ENCODE measurements around the gene MND1.

MND1 gene

DNA sequence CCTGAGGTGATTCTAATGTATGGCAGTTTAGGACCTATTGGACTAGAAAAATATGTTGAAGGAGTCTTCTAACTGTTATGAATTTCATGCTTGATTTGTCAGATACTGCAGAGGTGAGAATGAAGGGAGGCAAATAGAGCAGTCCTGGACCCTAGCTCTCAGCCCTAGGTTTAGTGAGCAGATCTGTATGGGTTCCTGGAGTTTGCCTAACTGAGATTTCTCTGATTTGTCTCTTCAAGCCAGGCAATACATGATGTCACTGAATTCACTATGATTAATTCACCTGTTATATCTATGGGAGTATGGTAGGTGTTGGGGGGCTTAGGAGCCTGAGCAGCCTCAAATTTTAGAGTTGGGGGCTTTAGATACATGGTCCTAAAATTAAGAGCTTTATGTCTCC lies 2.6 kb downstream of the MND1 start:
- no peak for DNase-seq

DNA sequence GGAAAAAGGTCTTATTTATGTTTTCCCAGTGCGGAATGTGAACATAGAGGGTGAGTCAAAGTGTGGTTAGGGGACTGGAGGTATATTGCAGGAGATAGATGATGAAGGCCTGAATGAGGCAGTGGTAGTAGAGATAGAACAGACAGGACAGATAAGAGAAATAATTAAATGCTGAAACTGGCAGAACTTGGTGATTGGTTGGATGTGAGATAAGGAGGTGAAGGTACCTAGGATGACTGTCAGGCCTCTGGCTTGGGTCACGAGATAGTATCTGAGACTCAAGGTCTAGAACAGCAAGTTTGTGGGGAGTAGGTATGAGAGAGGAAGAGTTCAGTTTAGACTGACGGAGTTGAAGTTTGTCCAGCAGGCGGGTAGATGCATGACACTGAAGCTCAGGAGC lies 3.5 kb downstream of the MND1 start:
- no peak for DNase-seq

DNA sequence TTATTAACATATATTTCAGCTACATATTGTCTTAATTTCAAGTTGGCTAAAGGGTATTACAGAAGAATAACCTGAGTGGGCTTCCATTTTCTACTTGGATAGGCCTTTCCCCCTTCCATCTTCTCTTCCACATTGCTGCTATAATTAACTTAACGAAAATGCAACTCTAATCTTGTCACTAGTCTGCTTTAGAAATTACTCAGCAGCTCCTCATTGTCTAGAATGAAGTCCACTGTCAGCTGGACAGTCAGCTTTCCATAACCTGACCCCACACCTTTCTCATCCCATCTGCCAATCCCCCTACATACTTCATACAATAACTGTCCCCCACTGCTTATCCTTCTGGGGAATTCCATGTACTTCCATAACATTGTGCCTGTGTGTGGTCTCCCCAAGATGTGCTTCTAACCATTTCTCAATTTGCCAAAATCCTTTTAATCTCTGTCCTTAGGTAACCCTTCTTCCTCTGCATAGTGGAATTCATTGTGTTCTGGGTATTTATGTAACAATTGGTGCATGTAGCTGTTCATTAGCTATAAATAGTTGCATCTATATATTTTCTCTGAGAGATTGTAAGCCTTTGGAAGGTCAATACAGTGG lies 4.8 kb downstream of the MND1 start:
- no peak for DNase-seq

DNA sequence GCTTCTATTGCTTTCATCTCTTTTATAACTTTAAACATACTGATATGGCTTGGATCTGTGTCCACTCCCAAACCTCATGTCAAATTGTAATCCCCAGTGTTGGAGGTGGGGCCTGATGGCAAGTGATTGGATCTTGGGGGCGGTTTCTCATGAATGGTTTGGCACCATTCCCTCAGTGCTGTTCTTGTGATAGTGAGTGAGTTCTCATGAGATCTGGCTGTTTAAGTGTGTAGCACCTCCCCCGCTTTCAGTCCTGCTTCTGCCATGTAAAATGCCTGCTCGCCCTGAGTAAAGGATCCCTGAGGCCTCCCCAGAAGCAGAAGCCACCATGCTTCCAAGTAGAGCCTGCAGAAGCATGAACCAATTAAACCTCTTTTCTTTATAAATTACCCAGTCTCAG lies 17.7 kb downstream of the MND1 start:
- no peak for DNase-seq

DNA sequence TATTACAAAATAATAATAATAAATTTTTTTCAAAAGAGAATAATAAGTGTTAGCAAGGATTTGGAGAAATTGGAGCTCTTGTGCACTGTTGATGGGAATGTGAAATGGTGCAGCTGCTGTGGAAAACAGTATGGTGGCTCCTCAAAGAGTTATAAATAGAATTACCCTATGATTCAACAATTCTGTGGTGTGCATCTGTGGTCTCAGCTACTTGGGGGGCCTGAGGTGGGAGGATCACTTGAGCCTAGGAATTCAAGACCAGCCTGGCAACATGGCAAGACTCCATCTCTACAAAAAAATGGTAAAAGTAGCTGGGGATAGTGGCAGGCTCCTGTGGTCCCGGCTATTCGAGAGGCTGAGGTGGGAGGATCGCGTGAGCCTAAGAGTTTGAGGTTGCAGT lies 19.6 kb downstream of the MND1 start:
- DNase-seq: no peak

DNA sequence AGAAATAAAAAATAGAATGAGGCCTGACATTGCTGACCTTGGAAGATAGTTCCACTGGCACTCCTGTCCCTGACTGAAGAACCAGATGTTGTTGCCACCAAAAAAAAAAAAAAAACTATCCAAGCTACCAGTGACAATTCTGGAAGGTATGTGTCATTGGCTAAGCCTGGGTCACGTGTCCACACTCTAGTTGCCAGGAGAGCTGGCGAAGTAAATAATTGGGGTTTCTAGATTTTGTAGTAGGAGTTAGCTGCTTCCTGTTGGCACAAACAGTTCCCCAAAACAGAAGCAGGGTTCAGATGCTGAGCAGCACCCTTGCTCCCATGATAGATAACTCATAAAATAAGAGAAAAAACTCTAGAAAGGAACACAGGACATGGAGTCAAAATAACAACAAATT lies 20.5 kb downstream of the MND1 start:
- DNase-seq: no peak

DNA sequence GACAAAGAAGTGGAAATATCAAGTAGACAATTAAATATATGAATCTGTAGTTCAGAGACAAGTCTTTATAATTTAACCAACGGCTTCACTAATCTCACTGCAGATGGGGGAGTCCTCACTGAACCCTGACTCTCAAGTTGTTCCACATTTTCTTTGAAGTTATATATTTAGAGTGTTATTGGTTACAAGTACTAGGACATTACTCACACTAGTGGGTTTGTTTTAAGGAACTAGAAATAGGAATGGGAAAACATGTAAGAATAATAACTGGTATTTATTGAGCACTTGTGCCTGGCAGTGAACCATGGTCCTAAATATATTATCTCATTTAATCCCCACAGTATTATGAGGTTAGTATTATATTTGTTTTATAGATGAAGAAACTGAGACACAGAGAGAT lies 22.0 kb downstream of the MND1 start:
- DNase-seq: no peak

DNA sequence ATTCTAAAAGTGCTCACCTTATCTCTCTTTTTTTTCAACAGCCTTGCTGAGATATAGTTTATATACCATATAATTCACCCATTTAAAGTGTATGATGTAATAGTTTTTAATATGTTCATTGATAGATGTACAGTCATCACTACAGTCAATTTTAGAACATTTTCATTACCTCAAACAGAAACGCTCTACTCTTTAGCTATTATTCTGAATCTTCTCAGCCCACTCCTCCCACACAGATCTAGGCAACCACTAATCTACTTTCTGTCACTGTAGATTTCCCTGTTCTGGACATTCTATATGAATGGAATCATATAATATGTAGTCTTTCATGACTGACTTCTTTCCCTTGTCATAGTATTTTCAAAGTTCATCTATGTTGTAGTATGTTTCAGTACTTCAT lies 22.6 kb downstream of the MND1 start:
- no peak for DNase-seq

DNA sequence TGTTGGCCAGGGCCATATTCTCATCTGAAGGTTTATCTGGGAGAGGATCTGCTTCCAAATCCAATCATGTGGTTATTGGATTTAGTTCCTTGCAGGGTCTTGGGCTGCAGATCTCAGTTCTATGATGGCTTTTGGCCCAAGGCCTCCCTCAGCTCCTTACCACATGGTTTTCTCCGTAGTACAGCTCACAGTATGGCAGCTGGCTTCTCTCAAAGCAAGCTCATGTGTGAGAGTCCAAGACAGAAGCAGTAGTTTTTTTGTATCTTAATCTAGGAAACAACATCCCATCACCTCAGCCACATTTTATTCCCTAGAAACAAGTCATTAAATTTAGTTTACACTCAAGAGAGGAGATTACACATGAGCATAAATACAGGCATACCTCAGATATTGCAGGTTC lies 24.5 kb downstream of the MND1 start:
- no peak for DNase-seq

DNA sequence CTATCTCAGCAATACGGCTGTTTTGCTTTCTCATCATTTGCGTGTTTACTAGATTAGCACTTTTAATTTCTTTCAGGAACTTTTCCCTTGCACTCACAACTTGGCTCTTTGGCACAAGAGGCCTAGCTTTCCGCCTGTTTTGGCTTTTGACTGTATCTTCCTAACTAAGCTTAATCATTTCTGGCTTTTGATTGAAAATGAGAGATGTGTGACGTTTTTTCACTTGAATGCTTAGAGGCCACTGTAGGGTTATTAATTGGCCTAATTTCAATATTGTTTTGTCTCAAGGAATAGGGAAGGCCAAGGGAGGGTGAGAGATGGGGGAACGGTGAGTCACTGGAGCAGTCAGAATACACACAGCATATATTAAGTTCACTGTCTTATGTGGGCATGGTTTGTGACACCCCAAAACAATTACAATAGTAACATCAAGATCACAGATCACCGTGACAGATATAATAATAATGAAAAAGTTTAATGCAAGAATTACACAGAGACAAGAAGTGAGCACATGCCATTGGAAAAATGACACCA lies 27.3 kb downstream of the MND1 start:
- DNase-seq: no peak

DNA sequence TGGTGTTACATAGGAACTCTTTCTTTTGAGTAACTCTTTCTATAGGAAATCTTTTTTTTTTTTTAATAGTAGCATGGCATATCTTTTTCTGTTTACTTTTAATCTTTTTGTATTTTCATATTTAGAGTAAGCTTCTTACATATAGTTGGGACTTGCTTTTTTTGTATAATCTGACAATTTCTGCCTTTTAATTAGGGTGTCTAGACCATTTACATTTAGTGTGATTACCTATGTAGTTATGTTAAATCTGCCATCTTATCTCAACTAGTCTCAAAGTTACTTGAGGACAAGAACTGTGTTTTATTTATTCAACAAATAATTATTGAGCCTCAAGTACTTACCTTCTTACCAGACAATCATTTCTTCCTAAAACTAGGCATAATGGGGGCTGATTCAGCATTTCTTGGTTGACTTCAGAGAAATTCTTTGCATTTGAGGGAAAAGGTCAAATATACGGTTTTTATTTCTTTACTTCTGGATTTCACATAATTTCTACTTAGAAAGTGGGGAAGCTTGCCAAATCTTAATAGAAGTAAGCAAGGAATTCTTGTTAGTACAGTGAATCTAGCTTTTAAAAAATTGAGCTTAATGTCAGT lies 28.6 kb downstream of the MND1 start:
- DNase-seq: no peak

DNA sequence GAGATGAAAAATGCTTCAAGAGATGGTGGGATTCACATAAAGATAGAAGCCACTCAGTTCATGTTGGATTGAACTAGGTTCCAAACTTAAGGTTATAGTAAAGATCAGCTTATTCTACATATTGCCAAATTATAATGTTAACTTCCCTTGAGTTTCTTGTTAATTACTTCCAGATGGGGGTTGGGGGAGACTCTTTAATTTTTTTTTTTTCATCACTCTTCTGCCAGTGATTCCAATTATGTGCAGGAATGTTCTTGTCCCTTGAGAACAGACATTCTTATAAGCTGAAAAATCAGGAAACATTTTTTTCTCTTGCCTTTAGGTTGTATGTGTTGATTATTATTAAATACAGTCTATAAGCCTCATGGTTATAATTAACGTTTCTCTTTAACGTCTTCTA lies 30.0 kb downstream of the MND1 start:
- no peak for DNase-seq

DNA sequence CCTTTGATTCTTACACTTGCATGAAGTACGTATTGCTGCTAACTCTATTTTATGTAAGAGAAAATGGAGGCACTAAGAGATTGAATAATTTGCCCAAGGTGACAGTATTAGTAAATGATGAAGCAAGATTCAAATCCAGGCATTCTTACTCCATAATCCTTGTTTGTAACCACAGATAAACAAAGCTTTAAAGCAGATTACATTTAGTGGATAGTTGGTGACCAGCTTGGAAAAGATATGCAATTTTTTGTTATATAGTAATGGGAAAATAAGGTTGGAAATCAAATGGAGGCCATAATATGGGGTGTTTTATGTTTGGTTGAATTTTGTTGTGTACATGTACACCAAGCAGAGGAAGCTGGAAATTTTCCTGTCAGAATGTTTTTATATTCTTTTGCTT lies 30.8 kb downstream of the MND1 start:
- no peak for DNase-seq

DNA sequence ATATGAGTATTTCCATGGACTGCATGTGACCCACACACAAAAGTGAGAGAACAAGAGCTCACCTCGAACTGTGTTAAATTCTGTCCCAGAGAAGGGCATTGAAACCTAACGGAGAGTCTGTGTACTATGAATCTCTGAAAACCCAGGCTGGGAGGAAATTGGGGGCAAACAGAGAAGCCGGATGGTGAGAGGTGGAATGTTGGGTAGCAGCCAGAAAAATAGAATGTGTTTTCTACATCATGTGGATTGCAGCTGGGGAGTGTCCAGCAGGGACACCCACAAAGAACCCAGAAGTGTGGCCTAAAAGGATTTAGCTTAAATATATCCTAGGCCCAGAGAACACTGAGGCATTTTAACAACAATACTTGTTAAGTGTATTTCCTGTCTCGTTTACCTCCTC lies 38.6 kb downstream of the MND1 start:
- DNase-seq: no peak

DNA sequence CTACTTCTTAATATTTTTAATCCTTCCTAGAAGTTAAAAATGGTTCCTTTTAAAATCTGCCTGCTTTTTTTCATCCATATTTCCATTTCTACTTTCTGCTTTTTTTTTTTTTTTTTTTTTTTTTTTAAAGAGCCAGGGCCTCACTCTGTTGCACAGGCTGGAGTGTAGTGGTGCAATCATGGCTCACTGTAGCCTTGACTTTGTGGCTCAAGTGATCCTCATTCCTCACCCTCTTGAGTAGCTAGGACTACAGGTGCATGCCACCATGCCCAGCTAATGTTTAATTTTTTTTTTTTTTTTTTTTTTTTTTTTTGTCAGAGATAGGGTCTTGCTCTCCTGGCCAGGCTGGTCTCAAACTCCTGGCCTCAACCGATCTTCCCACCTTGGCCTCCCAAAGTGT lies 39.7 kb downstream of the MND1 start:
- DNase-seq: no peak

DNA sequence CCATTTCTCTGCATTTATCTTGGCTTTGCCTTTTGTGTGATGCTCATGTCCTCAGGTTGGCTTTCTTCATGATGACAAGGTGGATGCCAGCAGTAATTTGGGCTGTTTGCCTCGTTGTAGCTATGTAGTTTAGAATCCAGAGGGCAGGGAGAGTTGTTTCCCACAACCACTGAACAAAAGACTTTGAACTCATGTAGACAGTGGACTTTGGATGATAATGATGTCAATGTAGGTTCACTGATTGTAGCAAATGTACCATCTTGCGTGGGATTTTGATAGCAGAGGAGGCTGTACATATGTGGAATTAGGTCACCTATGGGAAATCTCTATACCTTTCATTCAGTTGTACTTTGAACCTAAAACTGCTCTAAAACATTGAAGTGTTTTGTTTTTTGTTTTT lies 41.3 kb downstream of the MND1 start:
- DNase-seq: no peak

DNA sequence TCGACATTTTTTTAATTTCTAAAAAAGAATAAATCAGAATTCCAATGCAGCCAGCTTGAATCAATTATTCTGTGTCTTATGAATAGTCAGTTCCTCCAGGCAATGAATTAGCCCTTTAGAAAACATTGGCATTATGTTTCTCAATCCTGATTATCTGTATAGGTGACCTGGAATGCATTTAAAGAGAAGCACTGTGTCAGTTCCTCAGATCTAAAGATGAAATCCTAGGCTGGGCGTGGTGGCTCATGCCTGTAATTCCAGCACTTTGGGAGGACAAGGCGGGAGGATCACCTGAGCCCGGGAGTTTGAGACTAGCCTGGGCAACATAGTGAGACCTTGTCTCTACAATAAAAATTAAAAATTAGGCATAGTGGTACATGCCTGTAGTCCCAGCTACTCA lies 43.5 kb downstream of the MND1 start:
- DNase-seq: no peak

DNA sequence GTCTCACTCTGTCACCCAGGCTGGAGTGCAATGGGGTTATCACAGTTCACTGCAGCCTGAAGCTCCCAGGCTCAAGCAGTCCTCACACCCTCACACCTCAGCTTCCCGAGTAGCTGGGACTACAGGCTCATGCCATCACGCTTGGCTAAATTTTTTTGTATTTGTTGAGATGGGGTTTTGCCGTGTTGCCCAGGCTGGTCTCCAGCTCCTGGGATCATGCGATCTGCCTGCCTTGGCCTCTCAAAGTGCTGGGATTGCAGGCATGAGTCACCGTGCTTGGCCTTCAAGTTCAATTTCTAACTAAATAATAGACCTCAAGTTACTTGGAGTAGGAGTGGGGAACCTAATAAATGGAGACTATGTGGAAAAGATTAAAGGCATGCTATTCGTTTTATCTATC lies 48.9 kb downstream of the MND1 start:
- DNase-seq: no peak

DNA sequence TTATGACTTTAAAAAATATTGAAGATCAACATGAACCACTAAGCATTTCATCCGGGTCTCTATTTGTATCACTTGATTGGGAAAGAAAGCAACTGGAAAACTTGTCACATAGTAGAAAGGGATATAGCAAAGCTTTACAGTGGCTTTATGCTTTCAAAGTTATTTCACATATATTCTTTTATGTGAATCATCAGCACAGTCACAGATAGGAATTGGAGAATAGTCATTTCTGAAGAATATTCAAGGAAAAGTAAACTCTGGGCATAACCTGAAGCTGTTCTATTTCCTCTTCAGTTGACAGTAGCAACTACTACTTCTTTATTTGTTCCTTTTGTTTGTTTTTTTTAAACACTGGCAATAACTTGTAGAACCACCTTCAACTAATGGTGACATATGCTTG lies 50.5 kb downstream of the MND1 start:
- no peak for DNase-seq

DNA sequence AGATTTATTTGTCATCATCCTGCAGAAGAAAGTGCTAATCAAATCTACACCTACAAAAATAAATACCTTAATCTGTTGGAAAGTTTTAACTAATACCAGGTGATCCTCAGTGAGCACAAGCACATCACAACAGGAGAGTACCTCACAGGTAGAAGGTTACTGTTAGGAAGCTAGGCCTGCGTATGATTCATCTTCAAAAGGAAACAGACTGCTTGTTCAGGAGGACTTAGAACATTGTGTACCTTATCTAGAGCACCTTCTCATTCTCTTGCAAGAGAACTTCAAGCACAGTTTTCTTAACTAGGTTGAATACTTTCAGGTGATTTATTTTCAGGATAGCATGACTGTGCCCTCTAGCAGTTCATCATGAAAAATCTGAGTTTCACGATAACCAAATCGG lies 54.2 kb downstream of the MND1 start:
- no peak for DNase-seq

DNA sequence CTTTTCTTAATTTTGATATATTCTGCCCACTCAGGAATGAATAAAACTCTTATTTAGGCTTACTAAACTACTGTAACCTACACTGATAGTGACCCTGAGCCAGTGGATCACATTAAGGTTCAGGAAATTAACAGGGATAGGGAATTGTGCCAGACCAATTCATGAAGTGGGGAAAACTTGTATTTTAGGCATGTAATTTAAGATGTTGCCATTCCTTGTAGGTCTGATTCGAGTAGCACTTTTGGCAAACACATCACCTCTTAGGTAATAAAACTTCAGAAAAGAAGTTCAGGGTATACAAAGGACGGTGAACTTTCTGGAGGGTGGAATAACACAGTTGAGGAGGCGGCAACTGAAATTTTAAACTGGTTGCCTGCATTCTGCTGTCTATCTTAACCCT lies 54.9 kb downstream of the MND1 start:
- no peak for DNase-seq

DNA sequence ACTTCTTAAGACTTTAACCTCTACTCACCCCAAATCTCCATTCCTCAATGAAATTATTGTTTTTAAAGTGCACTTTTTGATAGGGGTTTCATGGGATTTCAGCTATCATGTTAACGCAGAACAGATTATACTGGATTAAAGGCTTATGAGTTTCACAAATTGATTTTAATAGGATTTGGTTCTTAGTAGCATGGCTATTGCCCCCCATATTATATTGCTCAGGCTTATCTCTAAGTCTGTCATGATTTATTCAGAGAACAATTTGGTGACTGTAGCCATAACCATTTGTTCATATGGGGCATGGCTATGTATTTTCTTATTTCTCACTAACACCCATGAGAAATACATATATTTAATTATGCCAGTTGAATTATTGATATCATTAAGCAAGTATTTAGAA lies 57.0 kb downstream of the MND1 start:
- no peak for DNase-seq

DNA sequence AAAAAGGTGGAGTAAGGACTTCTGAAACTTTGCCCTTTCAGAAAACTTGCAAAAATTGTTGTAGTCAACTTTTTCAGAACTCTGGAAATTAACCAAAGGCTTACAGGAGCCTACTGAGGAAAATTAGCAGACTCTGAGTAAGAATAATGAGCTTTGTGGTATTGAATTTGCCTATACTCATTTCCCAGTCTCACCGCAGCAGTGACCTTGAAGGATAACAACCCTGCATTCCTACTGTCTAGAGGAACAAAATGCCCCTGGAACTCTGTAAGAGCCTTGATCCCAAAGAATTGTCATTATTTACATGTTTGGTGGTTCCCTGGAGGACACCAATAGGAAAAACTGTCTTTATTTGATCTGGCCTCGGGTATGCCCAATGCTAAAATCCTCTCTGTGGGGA lies 57.9 kb downstream of the MND1 start:
- DNase-seq: no peak

DNA sequence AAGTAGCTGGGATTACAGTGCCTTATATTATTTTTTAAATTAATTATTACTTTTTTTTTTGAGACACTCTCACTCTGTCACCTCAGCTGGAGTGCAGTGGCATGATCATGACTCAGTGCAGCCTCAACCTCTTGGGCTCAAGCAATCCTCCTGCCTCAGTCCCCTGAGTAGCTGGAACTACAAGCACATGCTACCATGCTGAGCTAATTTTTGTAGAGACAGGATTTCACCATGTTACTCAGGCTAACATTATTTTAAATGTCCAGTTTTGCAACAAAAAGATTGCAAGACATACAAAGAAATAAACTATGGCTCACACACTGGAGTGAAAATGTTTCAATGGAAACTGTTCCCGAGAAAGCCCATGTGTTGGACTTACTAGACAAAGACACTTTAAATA lies 59.2 kb downstream of the MND1 start:
- no peak for DNase-seq

DNA sequence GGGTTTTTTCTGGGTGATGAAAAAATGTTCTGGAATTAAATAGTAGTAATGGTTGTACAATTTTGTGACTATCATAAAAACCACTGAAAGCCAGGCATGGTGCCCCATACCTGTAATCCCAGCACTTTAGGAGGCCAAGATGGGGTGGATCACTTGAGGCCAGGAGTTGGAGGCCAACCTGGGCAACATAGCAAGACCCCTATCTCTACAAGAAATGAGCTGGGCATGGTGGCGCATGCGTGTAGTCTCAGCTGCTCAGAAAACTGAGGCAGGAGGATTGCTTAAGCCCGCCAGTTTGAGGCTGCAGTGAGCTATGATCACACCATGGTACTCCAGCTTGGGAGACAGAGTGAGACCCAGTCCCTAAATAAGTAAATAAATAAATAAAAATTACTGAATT lies 63.4 kb downstream of the MND1 start:
- no peak for DNase-seq

Data from NCI-H1105 treated with DMSO at 0.1 percent for 48 hours (cell line).